ENCODE results near the gene ACAA1. TPM values are rescaled to one million over a fixed set of nuclear protein-coding genes. Genes with fewer than 3 reads are reported as not detected.

The ACAA1 gene
- total and polyA plus RNA-seq, 9 of the 15 experiments (the other 6 are each of a cell fraction or from before 2014, with no cell fraction given), result 4.0 to 88.9 (median 57.2) TPM

DNA sequence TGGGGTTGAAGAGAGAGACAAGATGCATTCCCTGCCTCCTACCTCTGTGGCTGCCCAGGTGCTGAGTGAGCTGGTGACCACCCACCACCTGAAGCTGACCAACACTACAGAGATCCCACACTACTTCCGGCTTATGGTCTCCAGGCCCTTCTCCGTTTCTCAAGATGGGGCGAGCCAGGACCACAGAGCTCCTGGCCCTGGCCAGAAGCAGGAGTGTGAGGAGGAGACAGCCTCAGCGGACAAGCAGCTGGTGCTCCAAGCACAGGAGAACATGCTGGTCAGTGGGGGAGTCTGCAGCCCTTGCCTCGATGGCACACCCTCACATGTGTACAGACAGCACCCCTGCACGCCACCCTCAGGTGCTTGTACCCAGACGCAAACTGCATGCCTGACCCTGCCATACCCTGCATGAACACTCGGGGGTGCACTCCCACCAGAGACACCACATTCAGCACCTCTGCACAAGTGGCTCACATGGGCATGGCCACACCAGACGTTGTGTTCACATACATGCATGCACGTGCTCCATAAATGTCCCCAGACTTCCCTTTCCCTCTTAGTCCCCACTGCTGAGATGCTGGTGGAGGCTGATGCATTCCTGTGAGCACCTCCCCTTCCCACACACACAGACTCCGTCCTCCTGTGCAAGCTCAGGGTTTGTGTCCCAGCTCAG, 19.0 kb downstream of the ACAA1 start (continued):
- TF ChIP-seq, protein P1, sequence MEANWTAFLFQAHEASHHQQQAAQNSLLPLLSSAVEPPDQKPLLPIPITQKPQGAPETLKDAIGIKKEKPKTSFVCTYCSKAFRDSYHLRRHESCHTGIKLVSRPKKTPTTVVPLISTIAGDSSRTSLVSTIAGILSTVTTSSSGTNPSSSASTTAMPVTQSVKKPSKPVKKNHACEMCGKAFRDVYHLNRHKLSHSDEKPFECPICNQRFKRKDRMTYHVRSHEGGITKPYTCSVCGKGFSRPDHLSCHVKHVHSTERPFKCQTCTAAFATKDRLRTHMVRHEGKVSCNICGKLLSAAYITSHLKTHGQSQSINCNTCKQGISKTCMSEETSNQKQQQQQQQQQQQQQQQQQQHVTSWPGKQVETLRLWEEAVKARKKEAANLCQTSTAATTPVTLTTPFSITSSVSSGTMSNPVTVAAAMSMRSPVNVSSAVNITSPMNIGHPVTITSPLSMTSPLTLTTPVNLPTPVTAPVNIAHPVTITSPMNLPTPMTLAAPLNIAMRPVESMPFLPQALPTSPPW (CRISPR knock-in tag; IDR thresholded peaks at IDR 0.05), result no peak
- TF ChIP-seq, protein P2, sequence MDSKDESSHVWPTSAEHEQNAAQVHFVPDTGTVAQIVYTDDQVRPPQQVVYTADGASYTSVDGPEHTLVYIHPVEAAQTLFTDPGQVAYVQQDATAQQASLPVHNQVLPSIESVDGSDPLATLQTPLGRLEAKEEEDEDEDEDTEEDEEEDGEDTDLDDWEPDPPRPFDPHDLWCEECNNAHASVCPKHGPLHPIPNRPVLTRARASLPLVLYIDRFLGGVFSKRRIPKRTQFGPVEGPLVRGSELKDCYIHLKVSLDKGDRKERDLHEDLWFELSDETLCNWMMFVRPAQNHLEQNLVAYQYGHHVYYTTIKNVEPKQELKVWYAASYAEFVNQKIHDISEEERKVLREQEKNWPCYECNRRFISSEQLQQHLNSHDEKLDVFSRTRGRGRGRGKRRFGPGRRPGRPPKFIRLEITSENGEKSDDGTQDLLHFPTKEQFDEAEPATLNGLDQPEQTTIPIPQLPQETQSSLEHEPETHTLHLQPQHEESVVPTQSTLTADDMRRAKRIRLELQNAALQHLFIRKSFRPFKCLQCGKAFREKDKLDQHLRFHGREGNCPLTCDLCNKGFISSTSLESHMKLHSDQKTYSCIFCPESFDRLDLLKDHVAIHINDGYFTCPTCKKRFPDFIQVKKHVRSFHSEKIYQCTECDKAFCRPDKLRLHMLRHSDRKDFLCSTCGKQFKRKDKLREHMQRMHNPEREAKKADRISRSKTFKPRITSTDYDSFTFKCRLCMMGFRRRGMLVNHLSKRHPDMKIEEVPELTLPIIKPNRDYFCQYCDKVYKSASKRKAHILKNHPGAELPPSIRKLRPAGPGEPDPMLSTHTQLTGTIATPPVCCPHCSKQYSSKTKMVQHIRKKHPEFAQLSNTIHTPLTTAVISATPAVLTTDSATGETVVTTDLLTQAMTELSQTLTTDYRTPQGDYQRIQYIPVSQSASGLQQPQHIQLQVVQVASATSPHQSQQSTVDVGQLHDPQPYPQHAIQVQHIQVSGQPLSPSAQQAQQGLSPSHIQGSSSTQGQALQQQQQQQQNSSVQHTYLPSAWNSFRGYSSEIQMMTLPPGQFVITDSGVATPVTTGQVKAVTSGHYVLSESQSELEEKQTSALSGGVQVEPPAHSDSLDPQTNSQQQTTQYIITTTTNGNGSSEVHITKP (IDR thresholded peaks at IDR 0.05; ENCODE audit: partially characterized antibody), result peak; percentile 62
- TF ChIP-seq RBFOX2 (IDR thresholded peaks at IDR 0.05; ENCODE audit: low read depth, low read length), result peak; percentile 43; the same call in 1 of the 2 replicates
- TF ChIP-seq NR2C1 (IDR thresholded peaks at IDR 0.05), result no peak
- TF ChIP-seq NR2C1 (tag; IDR thresholded peaks at IDR 0.05), result peak; percentile 51; the same call in 1 of the 2 replicates
- no peak for TF ChIP-seq MCM3 (IDR thresholded peaks at IDR 0.05)
- 0 out of 2 replicates have a peak, but pooled peaks have one; percentile 7 for TF ChIP-seq BCOR (IDR thresholded peaks at IDR 0.05)
- TF ChIP-seq MAFG (tag; conservative IDR thresholded peaks at IDR 0.05), result no peak
- 0 out of 2 replicates have a peak, but pooled peaks have one; percentile 33 for TF ChIP-seq GABPB1 (CRISPR knock-in tag; IDR thresholded peaks at IDR 0.05)
- peak; percentile 39; the same call in 1 of the 2 replicates for TF ChIP-seq CXXC5 (CRISPR knock-in tag; IDR thresholded peaks at IDR 0.05)
- no peak for TF ChIP-seq ZNF589 (CRISPR knock-in tag; IDR thresholded peaks at IDR 0.05; ENCODE audit: low read depth)
- TF ChIP-seq FOXM1 (IDR thresholded peaks at IDR 0.05; ENCODE audit: low read depth), result no peak
- TF ChIP-seq FOXM1 (CRISPR knock-in tag; IDR thresholded peaks at IDR 0.05; ENCODE audit: low read depth), result no peak
- TF ChIP-seq GTF2F1 (IDR thresholded peaks at IDR 0.05; ENCODE audit: low read depth, low read length), result 0 out of 2 replicates have a peak, but pooled peaks have one; percentile 8
- no peak for TF ChIP-seq BRCA1 (IDR thresholded peaks at IDR 0.05)
- TF ChIP-seq BRCA1 (CRISPR knock-in tag; IDR thresholded peaks at IDR 0.05), result no peak
- no peak for TF ChIP-seq SIRT6 (IDR thresholded peaks at IDR 0.05; ENCODE audit: low read depth, low read length)
- TF ChIP-seq CCAR2 (IDR thresholded peaks at IDR 0.05; ENCODE audit: low read depth, low read length), result no peak
- TF ChIP-seq, protein P3, sequence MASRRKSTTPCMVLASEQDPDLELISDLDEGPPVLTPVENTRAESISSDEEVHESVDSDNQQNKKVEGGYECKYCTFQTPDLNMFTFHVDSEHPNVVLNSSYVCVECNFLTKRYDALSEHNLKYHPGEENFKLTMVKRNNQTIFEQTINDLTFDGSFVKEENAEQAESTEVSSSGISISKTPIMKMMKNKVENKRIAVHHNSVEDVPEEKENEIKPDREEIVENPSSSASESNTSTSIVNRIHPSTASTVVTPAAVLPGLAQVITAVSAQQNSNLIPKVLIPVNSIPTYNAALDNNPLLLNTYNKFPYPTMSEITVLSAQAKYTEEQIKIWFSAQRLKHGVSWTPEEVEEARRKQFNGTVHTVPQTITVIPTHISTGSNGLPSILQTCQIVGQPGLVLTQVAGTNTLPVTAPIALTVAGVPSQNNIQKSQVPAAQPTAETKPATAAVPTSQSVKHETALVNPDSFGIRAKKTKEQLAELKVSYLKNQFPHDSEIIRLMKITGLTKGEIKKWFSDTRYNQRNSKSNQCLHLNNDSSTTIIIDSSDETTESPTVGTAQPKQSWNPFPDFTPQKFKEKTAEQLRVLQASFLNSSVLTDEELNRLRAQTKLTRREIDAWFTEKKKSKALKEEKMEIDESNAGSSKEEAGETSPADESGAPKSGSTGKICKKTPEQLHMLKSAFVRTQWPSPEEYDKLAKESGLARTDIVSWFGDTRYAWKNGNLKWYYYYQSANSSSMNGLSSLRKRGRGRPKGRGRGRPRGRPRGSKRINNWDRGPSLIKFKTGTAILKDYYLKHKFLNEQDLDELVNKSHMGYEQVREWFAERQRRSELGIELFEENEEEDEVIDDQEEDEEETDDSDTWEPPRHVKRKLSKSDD (conservative IDR thresholded peaks at IDR 0.05; ENCODE audit: low read length), result no peak
- TF ChIP-seq CBX5 (IDR thresholded peaks at IDR 0.05; ENCODE audit: borderline replicate concordance, low read depth), result no peak
- TF ChIP-seq RBM17 (IDR thresholded peaks at IDR 0.05; ENCODE audit: borderline replicate concordance, low read depth, low read length), result no peak
- TF ChIP-seq KLF6 (CRISPR knock-in tag; IDR thresholded peaks at IDR 0.05; ENCODE audit: borderline replicate concordance), result no peak

All from K562 (cell line).